Pancreas (tissue), 10 donors: ENCODE measurements around the gene SYNPR. TPM values are rescaled to one million over a fixed set of nuclear protein-coding genes. Genes with fewer than 3 reads are reported as not detected.

ENCODE experiments used
- ATAC-seq, 4 donors: fragments of 200-7000 bp; cut with Tn5 transposase; one replicate each; pipeline versions ENCODE4 v1.8.0 to v1.9.1; 2020; ENCODE audit warnings: mild to moderate bottlenecking in 4 of 4, moderate library complexity in 4 of 4
- DNase-seq, 6 donors: peaks; one replicate each; pipeline ENCODE4 v3.0.0-alpha.2; 2020
- FAIRE-seq: peaks from 2 replicates; lab custom pipeline; 2012; peaks lifted over from hg19 to GRCh38; lab: Jason Lieb, UNC
- H3K27ac ChIP-seq, 4 donors: fragments of 200-600 bp; sonication (generic); 1 replicate in 3 of 4; 2 replicates in 1 of 4; pipeline versions ENCODE4 v1.5.0 to v1.8.0; 2020
- H3K27me3 ChIP-seq, 4 donors: fragments of 200-600 bp; one replicate each; pipeline ENCODE4 v1.8.0; 2021
- H3K36me3 ChIP-seq, 3 donors: fragments of 200-600 bp; sonication (generic) in 1 of 3; one replicate each; pipeline versions ENCODE4 v1.5.0 to v1.8.0; 2020 to 2021
- H3K4me1 ChIP-seq, 3 donors: fragments of 200-600 bp; one replicate each; pipeline ENCODE4 v1.8.0; 2021
- H3K4me3 ChIP-seq, 4 donors: fragments of 200-600 bp; sonication (generic) in 2 of 4; one replicate each; pipeline versions ENCODE4 v1.5.0 to v1.8.0; 2020 to 2021
- H3K9me3 ChIP-seq, 4 donors: fragments of 200-600 bp; one replicate each; pipeline ENCODE4 v1.8.0; 2021
- CTCF ChIP-seq, 4 donors: fragments of 200-600 bp; sonication (generic) in 3 of 4; IDR thresholded peaks; one replicate each; pipeline versions ENCODE4 v1.5.0 to v1.8.0; 2021; ENCODE audit warnings: antibody characterized with exemption in 4 of 4
- WGBS, 2 donors: extraction: QIAGEN DNeasy Blood & Tissue Kit; methylation state at CpG; one replicate each; pipeline ENCODE4 v1.1.7; 2013; 5-methylcytosine and 5-hydroxymethylcytosine counted together
- intact Hi-C, 3 donors: fragments of 100-400 bp; cut with DNase I; formaldehyde crosslinking; loops; one replicate each; pipeline versions ENCODE4 v1.11.1 to v1.14.2; 2022
- polyA plus RNA-seq, 2 donors: library from polyadenylated mRNA; stranded (reverse); fragments of 200-250 nt; gene quantifications; one replicate each; pipeline ENCODE4 v1.2.3, GENCODE V29; 2013
- total RNA-seq, 6 donors: library from RNA; stranded (reverse); fragmentation: NEBNext Ultra II Directional in 4 of 6; extraction: Animal tissue kit (Norgen Biotek cat#: 25700) in 4 of 6; gene quantifications; one replicate each; pipeline versions ENCODE4 v1.2.1 to v1.2.4, GENCODE V29; 2021 to 2023
- donor health status: healthy with polysubstance abuse.
- donor health status: DM: no; HTN: no; CAD: no; lungs with moderate emphysema.
- donor health status: DM: no; HTN: no; CAD: no.
- donor health status: control.
- donor health status: control.
- donor health status: Bipolar disorder and iron deficiency.
- donor health status: DM: yes; HTN: yes; CAD: no.
- donor health status: DM: no; HTN: no; CAD: no.
- donor health status: DM: no; HTN: no; CAD: no.
- donor health status: DM: yes; HTN: yes; CAD: no.

Gene SYNPR
- total and polyA plus RNA-seq, 8 donors = 0.31 to 1.4 TPM; not detected in 6

- 76 to 78% methylated on average over 5 of the region's 5 CpGs for whole genome bisulfite sequencing, 2 donors
- Histone ChIP-seq H3K9me3 (no peaks in the 10 kb centered on the region), H3K27ac (no peak within 1 kb of the TSS), H3K4me1 (no peaks in the 10 kb centered on the region), H3K27me3 (no peaks in the 10 kb centered on the region), H3K4me3 (no peak within 1 kb of the TSS), H3K36me3 (no peaks in the 10 kb centered on the region)
- no peak for FAIRE-seq
- ATAC-seq = no peak
- no peak for TF ChIP-seq CTCF (IDR thresholded peaks at IDR 0.05)
- intact Hi-C loops = no loop called here
- DNase-seq = no peak
These were observed 374.1 kb downstream of the SYNPR start, which contains the start of gene SNTN for GRCh38 chr3:63652066-63652725. Gene SNTN, plus strand, starts transcription at chr3:63652675. Its CDS starts 13 bp downstream, at chr3:63652688.

- no peaks in the 10 kb centered on the region for H3K27me3 ChIP-seq
- H3K9me3 ChIP-seq = no peaks in the 10 kb centered on the region
- no peaks in the 10 kb centered on the region for H3K4me1 ChIP-seq
- intact Hi-C loops = no loop called here
- no peak for DNase-seq
- no peak overlapping the region for H3K4me3 ChIP-seq
- no peak overlapping the region for H3K27ac ChIP-seq
- ATAC-seq = no peak
- no peak for TF ChIP-seq CTCF (IDR thresholded peaks at IDR 0.05)
- H3K36me3 ChIP-seq = no peaks in the 10 kb centered on the region
- no peak for FAIRE-seq
- 66 to 74% methylated on average over 4 of the region's 4 CpGs for WGBS, 2 donors
These were observed 376.1 kb downstream of the SYNPR start for GRCh38 chr3:63654211-63654610.

DNA sequence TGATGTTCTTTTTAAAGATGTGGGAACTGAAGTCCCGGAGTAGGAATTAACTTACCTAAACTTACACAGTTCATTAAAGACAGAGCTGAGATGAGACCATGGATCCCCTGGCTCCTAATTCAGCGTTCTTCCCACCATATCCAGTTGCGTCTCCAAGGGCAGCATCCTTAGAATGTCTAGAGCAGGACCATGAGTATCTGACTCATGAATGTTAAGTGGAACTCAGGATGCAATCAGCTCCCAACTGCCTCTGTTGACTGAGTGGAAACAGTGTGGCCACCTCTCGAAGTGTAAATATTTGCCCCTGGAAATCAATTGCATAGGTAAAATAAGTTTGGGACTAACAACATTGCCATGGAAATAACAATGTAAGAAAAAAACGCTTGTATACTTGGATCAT, 376.8 kb downstream of the SYNPR start:
- WGBS, 2 donors = 49 to 63% methylated on average over 5 of the region's 5 CpGs
- no peak for FAIRE-seq

GRCh38 chr3:63655519-63655918, 377.4 kb downstream of the SYNPR start:
- Histone ChIP-seq H3K27me3 (no peaks in the 10 kb centered on the region), H3K4me1 (no peaks in the 10 kb centered on the region), H3K27ac (no peak overlapping the region), H3K4me3 (no peak overlapping the region), H3K36me3 (no peaks in the 10 kb centered on the region), H3K9me3 (no peaks in the 10 kb centered on the region)
- intact Hi-C loops = no loop called here
- DNase-seq (no peak), ATAC-seq (no peak), FAIRE-seq (no peak)
- WGBS, 2 donors = 75 to 78% methylated on average over 4 of the region's 4 CpGs
- no peak for TF ChIP-seq CTCF (IDR thresholded peaks at IDR 0.05)

More for the DNA sequence above, 376.8 kb downstream of the SYNPR start:
- no peak for DNase-seq
- no peaks in the 10 kb centered on the region for H3K9me3 ChIP-seq
- no peak overlapping the region for H3K4me3 ChIP-seq
- no peak for ATAC-seq
- H3K4me1 ChIP-seq = no peaks in the 10 kb centered on the region
- no peaks in the 10 kb centered on the region for H3K27me3 ChIP-seq
- intact Hi-C loops = no loop called here
- no peak overlapping the region for H3K27ac ChIP-seq
- TF ChIP-seq CTCF (IDR thresholded peaks at IDR 0.05) = no peak
- no peaks in the 10 kb centered on the region for H3K36me3 ChIP-seq

GRCh38 chr3:63656786-63657185, 378.7 kb downstream of the SYNPR start:
- Histone ChIP-seq H3K4me3 (no peak overlapping the region), H3K27me3 (no peaks in the 10 kb centered on the region), H3K9me3 (no peaks in the 10 kb centered on the region), H3K4me1 (no peaks in the 10 kb centered on the region), H3K36me3 (no peaks in the 10 kb centered on the region), H3K27ac (no peak overlapping the region)
- intact Hi-C loops = no loop called here
- ATAC-seq = no peak
- 82 to 93% methylated on average over 6 of the region's 6 CpGs for WGBS, 2 donors
- FAIRE-seq = no peak
- TF ChIP-seq CTCF (IDR thresholded peaks at IDR 0.05) = no peak
- DNase-seq = no peak
